HG02870 (cell line): Measurements from ENCODE around the gene LYRM7.
A peak's percentile ranks its signal among the peaks of the same experiment; 100 is the strongest.

Experiments used
- ATAC-seq: cut with Tn5 transposase; IDR thresholded peaks from one replicate; pipeline ENCODE4 v1.9.1; 2021; ENCODE audit warnings: mild to moderate bottlenecking, moderate library complexity; ENCODE audit not compliant: unreplicated experiment

LYRM7 gene

GRCh38 chr5:131217791-131218190, 47.0 kb downstream of the LYRM7 start:
- no peak for ATAC-seq

DNA sequence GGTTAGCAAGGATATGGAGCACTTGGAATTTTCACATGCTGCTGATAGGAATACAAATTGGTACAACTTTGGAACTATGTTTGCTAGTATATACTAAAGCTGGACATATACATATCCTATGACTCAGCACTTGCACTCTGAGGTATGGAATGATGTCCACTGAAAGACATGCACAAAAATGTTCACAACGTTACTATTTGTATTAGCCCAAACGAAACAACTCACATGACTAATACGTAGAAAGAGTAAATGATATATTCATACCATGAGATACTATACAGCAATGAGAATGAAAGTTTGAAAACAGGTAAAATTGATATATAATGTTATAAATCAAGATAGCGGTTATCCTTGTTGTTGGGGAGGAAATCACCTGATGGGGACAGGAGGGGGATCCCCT, 47.6 kb downstream of the LYRM7 start:
- peak; percentile 69 for ATAC-seq

DNA sequence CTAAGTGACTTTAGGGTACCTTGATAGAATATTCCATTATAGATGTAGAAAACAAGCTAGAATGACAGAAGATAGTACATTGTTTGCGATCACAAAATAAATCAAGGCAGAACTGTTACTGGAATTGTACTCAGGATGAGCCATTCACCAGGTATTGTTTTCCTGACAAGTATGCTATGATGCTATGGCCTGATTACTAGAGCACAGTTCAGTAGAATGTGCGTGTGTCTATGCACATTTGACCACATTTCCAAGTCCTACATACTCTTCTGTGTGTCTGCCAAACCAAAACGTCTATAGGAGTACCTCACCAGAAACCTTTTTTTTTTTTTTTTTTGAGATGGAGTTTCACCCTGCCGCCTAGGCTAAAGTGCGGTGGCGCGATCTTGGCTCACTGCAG, 49.8 kb downstream of the LYRM7 start:
- no peak for ATAC-seq

GRCh38 chr5:131221008-131221703, 50.4 kb downstream of the LYRM7 start:
- ATAC-seq = no peak

GRCh38 chr5:131221888-131222287, 51.1 kb downstream of the LYRM7 start:
- no peak for ATAC-seq

DNA sequence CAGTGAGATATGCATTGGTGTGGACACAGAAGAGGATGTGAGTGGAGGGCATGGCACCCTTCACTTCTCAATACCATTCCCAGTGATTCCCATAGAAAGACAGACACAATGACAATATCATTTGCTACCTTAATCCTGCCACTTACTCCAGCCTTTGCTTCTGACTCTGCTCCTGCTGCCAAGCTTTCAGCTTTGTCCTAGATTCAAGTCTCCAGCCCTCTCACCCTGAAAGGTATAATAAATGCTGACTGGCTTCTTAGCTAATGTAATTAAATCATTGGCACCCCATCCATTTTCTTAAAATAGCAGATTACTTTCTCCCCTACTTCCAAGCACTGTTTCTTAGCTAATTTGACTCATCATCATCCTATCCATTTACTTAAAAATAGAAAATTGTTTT, 52.0 kb downstream of the LYRM7 start:
- ATAC-seq = no peak

GRCh38 chr5:131223751-131224386, 53.1 kb downstream of the LYRM7 start:
- no peak for ATAC-seq

DNA sequence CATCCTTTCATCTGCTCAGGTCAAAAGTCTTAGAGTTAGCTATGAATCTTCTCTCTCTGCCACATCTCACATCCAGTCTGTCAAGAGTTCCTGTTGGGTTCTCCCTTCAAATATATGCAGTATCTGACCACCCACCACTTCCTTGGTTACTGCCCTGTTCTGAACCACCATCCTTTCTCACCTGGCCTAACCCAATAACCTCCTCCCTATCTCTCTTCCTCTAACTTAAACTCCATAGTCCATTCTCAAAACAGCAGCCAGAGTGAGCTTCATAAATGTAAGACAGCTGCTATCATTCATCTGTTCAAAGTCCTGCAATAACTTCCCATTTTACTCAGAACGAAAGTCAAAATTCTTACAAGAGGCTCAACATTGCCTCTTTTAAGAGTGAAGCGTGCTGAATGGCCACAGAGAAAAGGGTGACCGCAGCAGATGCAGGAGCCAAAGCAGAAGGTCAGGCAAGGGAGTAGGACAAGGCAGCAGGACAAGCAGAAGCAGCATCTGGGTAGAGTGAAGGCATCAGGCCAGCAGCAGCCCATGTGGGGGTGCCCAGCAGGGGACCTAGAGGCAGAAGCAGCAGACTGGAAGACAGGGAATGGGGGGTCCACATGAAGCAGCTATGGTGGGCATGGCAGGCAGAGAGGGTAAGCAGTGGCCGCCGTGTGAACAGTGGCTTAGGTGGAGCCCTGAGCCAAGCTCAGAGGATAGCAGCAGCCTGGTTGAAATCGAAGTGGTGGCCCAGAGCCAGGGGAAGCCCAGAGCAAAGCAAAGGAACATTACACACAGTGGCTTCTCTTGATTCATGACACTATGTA, 53.9 kb downstream of the LYRM7 start:
- peak; percentile 83 for ATAC-seq

GRCh38 chr5:131225282-131225974, 54.7 kb downstream of the LYRM7 start:
- no peak for ATAC-seq

DNA sequence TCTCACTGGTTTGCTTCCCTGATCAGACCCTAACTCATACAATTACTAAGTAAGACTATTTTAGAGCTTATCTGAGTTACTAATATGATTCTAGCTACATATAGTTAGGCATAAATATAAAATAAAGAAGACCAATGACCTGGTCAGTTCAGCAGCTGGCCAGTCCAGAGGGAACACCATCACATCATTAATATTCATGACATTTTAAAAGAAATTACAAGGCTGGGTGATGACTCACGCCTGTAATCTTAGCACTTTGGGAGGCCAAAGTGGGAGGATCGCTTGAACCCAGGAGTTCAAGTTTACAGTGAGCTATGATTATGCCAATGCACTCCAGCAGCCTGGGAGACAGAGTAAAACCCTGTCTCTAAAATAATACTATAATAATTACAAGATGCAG, 56.2 kb downstream of the LYRM7 start:
- no peak for ATAC-seq

DNA sequence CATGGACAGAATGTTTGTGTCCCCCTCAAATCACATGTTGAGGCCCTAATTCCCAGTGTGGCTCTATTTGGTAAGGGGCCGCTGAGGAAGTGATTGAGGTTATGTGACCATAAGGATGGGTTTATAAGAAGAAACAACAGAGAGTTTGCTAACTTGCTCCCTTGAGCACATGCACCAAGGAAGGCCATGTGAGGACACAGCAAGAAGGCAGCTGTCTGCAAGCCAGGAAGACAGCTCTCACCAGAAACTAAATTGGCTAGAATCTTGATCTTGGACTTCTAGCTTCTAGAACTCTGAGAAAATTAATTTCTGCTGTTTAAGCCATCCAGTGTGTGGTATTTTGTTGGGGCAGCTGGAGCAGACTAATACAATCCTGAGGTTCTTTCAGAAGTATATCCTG, 57.9 kb downstream of the LYRM7 start:
- ATAC-seq = no peak

GRCh38 chr5:131229623-131230022, 58.9 kb downstream of the LYRM7 start:
- no peak for ATAC-seq

- peak; percentile 81 for ATAC-seq
Measured at GRCh38 chr5:131230406-131230805, 59.7 kb downstream of the LYRM7 start.

- ATAC-seq = no peak
Measured at GRCh38 chr5:131239686-131240085, 68.9 kb downstream of the LYRM7 start.

- ATAC-seq = no peak
Measured at GRCh38 chr5:131242728-131243255, 72.0 kb downstream of the LYRM7 start.

- ATAC-seq = no peak
Measured at GRCh38 chr5:131245312-131245711, 74.6 kb downstream of the LYRM7 start.

GRCh38 chr5:131245948-131246347, 75.2 kb downstream of the LYRM7 start:
- ATAC-seq = no peak

DNA sequence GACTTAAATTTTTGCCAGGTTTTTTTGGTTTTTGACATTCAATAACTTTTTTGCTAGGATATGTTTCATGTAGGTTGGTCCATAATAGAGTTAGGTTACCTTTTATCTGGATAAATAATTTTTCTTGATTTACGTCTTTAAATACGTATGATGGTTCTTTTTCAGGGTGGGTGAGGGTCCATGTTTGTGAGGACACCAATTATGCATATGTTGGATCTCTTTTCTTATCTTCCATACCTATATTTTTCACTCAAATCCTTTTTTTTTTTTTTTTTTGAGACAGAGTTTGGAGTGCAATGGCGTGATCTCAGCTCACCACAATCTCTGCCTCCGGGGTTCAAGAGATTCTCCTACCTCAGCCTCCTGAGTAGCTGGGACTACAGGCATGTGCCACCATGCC, 75.8 kb downstream of the LYRM7 start:
- no peak for ATAC-seq

- ATAC-seq = no peak
Measured at GRCh38 chr5:131250751-131251475, 80.2 kb downstream of the LYRM7 start.

- peak; percentile 78 for ATAC-seq
Measured at GRCh38 chr5:131252824-131253171, 82.1 kb downstream of the LYRM7 start.
